HepG2 (cell line): Measurements from ENCODE around the gene HINFP. TPM values are rescaled to one million over a fixed set of nuclear protein-coding genes. Genes with fewer than 3 reads are reported as not detected.

Source experiments
- CEBPB ChIP-seq: IDR thresholded peaks from 2 replicates; pipeline ENCODE4 v1.6.1; 2011; ENCODE audit warnings: low read depth, low read length, improper control_type of control experiment, borderline replicate concordance
- CTCF ChIP-seq: sonication (generic); formaldehyde crosslinking; IDR thresholded peaks from 2 replicates; pipeline ENCODE4 v1.5.0; 2020; ENCODE audit warnings: mild to moderate bottlenecking, missing genetic modification reagents, moderate library complexity
- HDAC2 ChIP-seq: sonication (generic); formaldehyde crosslinking; IDR thresholded peaks from 2 replicates; pipeline ENCODE4 v1.4.0; 2020; ENCODE audit warnings: missing genetic modification reagents
- HES4 ChIP-seq: sonication (generic); formaldehyde crosslinking; IDR thresholded peaks from 2 replicates; pipeline ENCODE4 v1.9.0; 2021; ENCODE audit warnings: mild to moderate bottlenecking, missing genetic modification reagents, borderline replicate concordance
- HOXA7 ChIP-seq: sonication (generic); formaldehyde crosslinking; IDR thresholded peaks from 2 replicates; pipeline ENCODE4 v1.8.1; 2022; ENCODE audit warnings: mild to moderate bottlenecking, missing genetic modification reagents, moderate library complexity
- JUND ChIP-seq: sonication (generic); formaldehyde crosslinking; IDR thresholded peaks from 2 replicates; pipeline ENCODE4 v1.8.0; 2022; ENCODE audit warnings: mild to moderate bottlenecking, missing genetic modification reagents
- MED1 ChIP-seq: sonication (generic); formaldehyde crosslinking; IDR thresholded peaks from 2 replicates; pipeline ENCODE4 v1.4.0; 2020; ENCODE audit warnings: missing genetic modification reagents
- MEIS2 ChIP-seq: sonication (generic); formaldehyde crosslinking; IDR thresholded peaks from 2 replicates; pipeline ENCODE4 v1.9.0; 2021; ENCODE audit warnings: mild to moderate bottlenecking, missing genetic modification reagents
- RBM22 ChIP-seq: fragments of 200-400 bp; formaldehyde crosslinking; optimal IDR thresholded peaks from 2 replicates; pipeline ENCODE3; 2017; ENCODE audit warnings: mild to moderate bottlenecking, low read length, moderate library complexity
- SOX5 ChIP-seq: IDR thresholded peaks from 2 replicates; pipeline ENCODE4 v1.6.1; 2016; ENCODE audit warnings: borderline replicate concordance
- SRSF9 ChIP-seq: fragments of 200-400 bp; formaldehyde crosslinking; IDR thresholded peaks from 2 replicates; pipeline ENCODE4 v1.6.1; 2018; ENCODE audit warnings: borderline replicate concordance, mild to moderate bottlenecking, low read depth, low read length; ENCODE audit not compliant: insufficient read depth, poor library complexity, severe bottlenecking
- TGIF2 ChIP-seq: IDR thresholded peaks from 2 replicates; pipeline ENCODE4 v1.6.1; 2016; ENCODE audit warnings: control low read depth, missing compliant biosample characterization
- ZBTB3 ChIP-seq: sonication (generic); formaldehyde crosslinking; IDR thresholded peaks from 2 replicates; pipeline ENCODE4 v1.4.0; 2020; ENCODE audit warnings: low read depth, mild to moderate bottlenecking, moderate library complexity, missing genetic modification reagents, borderline replicate concordance
- ZNF225 ChIP-seq: sonication (generic); formaldehyde crosslinking; IDR thresholded peaks from 2 replicates; pipeline ENCODE4 v1.4.0; 2020; ENCODE audit warnings: mild to moderate bottlenecking, missing genetic modification reagents
- ZNF354B ChIP-seq: sonication (generic); formaldehyde crosslinking; IDR thresholded peaks from 2 replicates; pipeline ENCODE4 v1.8.0; 2022; ENCODE audit warnings: mild to moderate bottlenecking, missing genetic modification reagents
- ZNF431 ChIP-seq: sonication (generic); formaldehyde crosslinking; IDR thresholded peaks from 2 replicates; pipeline ENCODE4 v1.9.0; 2022; ENCODE audit warnings: missing genetic modification reagents, low read depth, mild to moderate bottlenecking, borderline replicate concordance
- ZNF460 ChIP-seq: sonication (generic); formaldehyde crosslinking; IDR thresholded peaks from 2 replicates; pipeline ENCODE4 v1.5.1; 2020; ENCODE audit warnings: missing genetic modification reagents, mild to moderate bottlenecking, borderline replicate concordance
- ZNF563 ChIP-seq: sonication (generic); formaldehyde crosslinking; IDR thresholded peaks from 2 replicates; pipeline ENCODE4 v1.8.0; 2022; ENCODE audit warnings: mild to moderate bottlenecking, moderate library complexity, missing genetic modification reagents
- ZNF644 ChIP-seq: IDR thresholded peaks from 2 replicates; pipeline ENCODE4 v1.6.1; 2016; ENCODE audit warnings: low read depth
- ZNF652 ChIP-seq: IDR thresholded peaks from 2 replicates; pipeline ENCODE4 v1.6.1; 2016; ENCODE audit warnings: low read depth, borderline replicate concordance
- ZNF7 ChIP-seq: IDR thresholded peaks from 2 replicates; pipeline ENCODE4 v1.6.1; 2016; ENCODE audit warnings: missing biosample characterization, missing genetic modification reagents
- ZNF883 ChIP-seq: sonication (generic); formaldehyde crosslinking; IDR thresholded peaks from 2 replicates; pipeline ENCODE4 v1.5.1; 2020; ENCODE audit warnings: mild to moderate bottlenecking, missing genetic modification reagents; ENCODE audit errors: not compliant biosample characterization
- polyA plus RNA-seq, 8 experiments: library from polyadenylated mRNA; depleted of rRNA in 3 of 8; stranded (reverse) in 7 of 8; unstranded in 1 of 8; fragments of >200 nt; fragmentation: Illumina TruSeq in 4 of 8; extraction: Trizol in 4 of 8; gene quantifications; 2 replicates each; pipeline versions ENCODE4 v1.2.1 to v1.2.3, GENCODE V29; 2011 to 2016; ENCODE audit warnings: low read depth in 4 of 8, missing spikeins in 1 of 8, mixed read lengths in 1 of 8; ENCODE audit not compliant: insufficient read depth in 1 of 8
- total RNA-seq, 5 experiments: library from RNA; depleted of rRNA; stranded (reverse); fragments of >200 nt; fragmentation: Illumina TruSeq; extraction: Trizol; gene quantifications; 2 replicates each; pipeline ENCODE4 v1.2.3, GENCODE V29; 2016; ENCODE audit warnings: low read depth in 1 of 5
- TF ChIP-seq, protein P1 (sequence below), 2 experiments: sonication (generic) in 1 of 2; formaldehyde crosslinking in 1 of 2; IDR thresholded peaks; 2 replicates each; pipeline versions ENCODE4 v1.6.1 to v1.9.0; 2014 to 2022; ENCODE audit warnings: antibody characterized with exemption in 1 of 2, borderline replicate concordance in 1 of 2, inconsistent platforms in 1 of 2, low read depth in 1 of 2, missing genetic modification reagents in 1 of 2

HINFP gene
- total and polyA plus RNA-seq, 2 of the 13 experiments (the other 11 are each of a cell fraction or from before 2014, with no cell fraction given), result 15.1 to 21.4 TPM

DNA sequence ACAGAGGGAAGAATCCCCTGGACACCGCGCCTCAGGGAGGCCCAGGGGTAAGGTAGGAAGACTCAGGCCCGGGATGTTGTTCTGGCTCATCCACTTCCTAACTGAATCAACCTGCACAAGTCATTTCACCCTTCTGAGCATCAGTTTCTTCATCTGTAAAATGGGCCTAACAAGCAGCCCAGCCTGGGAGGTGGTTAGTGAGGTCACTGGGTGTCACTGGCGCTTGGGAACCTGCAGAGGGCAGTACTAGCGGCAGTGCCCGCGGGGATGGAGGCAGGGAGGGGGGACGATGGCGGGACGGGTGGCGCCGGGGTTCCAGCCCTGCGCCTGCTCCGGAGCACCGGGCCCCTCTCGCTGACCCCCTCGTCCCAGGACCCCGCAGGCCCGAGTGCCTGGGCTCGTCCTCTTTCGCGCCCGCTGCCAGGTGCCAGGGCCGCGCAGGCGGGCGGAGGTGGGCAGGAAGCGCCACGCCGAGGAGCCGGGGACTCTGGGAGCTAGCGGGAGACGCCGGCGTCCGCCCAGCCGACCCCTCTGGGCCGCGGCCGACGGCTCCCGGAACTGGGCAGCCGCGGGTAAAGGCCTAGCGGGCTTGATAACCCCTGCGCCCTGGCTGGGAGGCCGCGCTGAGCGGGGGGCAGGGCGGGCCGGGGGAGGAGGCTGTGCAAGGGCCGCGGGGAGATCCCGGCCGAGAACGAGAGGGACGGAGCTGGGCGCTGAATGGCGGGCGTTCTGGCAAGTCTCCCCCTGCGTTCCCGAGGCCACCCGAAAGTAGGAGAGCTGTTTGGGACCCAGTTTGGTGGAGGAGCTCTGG is 47.3 kb downstream of the HINFP start, which contains the start of gene NLRX1 (continued):
- no peak for TF ChIP-seq HOXA7 (CRISPR knock-in tag)
- peak; percentile 91 for TF ChIP-seq CTCF (CRISPR knock-in tag)
- peak; percentile 76 for TF ChIP-seq HDAC2 (CRISPR knock-in tag)
- TF ChIP-seq, protein P1, sequence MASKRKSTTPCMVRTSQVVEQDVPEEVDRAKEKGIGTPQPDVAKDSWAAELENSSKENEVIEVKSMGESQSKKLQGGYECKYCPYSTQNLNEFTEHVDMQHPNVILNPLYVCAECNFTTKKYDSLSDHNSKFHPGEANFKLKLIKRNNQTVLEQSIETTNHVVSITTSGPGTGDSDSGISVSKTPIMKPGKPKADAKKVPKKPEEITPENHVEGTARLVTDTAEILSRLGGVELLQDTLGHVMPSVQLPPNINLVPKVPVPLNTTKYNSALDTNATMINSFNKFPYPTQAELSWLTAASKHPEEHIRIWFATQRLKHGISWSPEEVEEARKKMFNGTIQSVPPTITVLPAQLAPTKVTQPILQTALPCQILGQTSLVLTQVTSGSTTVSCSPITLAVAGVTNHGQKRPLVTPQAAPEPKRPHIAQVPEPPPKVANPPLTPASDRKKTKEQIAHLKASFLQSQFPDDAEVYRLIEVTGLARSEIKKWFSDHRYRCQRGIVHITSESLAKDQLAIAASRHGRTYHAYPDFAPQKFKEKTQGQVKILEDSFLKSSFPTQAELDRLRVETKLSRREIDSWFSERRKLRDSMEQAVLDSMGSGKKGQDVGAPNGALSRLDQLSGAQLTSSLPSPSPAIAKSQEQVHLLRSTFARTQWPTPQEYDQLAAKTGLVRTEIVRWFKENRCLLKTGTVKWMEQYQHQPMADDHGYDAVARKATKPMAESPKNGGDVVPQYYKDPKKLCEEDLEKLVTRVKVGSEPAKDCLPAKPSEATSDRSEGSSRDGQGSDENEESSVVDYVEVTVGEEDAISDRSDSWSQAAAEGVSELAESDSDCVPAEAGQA (IDR thresholded peaks at IDR 0.05; ENCODE audit: low read depth), result no peak
- TF ChIP-seq, protein P1 (CRISPR knock-in tag; IDR thresholded peaks at IDR 0.05; ENCODE audit: borderline replicate concordance), result 0 out of 2 replicates have a peak, but pooled peaks have one; percentile 59
- TF ChIP-seq JUND, result no peak
- no peak for TF ChIP-seq SRSF9
- no peak for TF ChIP-seq ZNF644 (CRISPR knock-in tag)
- TF ChIP-seq ZNF460 (CRISPR knock-in tag), result no peak
- no peak for TF ChIP-seq ZNF883 (CRISPR knock-in tag)
- peak; percentile 39; the same call in 1 of the 2 replicates for TF ChIP-seq SOX5 (CRISPR knock-in tag)
- TF ChIP-seq HES4, result no peak; the same call in 1 of the 2 replicates
- TF ChIP-seq MEIS2 (CRISPR knock-in tag), result peak; percentile 70
- no peak for TF ChIP-seq ZBTB3
- no peak for TF ChIP-seq ZNF354B (CRISPR knock-in tag)
- TF ChIP-seq ZNF652, result no peak
- TF ChIP-seq ZNF7 (CRISPR knock-in tag), result no peak
- TF ChIP-seq CEBPB, result no peak
- TF ChIP-seq MED1, result peak; percentile 63
- TF ChIP-seq ZNF225, result 0 out of 2 replicates have a peak, but pooled peaks have one; percentile 9
- TF ChIP-seq ZNF563 (CRISPR knock-in tag), result peak; percentile 84; the same call in 1 of the 2 replicates
- no peak for TF ChIP-seq ZNF431
- TF ChIP-seq TGIF2 (CRISPR knock-in tag), result 0 out of 2 replicates have a peak, but pooled peaks have one; percentile 39
- no peak for TF ChIP-seq RBM22
